Thoracic aorta (tissue), 2 donors: ENCODE measurements around the gene CTLA4. TPM values are rescaled to one million over a fixed set of nuclear protein-coding genes. Genes with fewer than 3 reads are reported as not detected.

Experiments used
- ATAC-seq: fragments of 150-250 bp; one replicate; pipeline ENCODE4 v1.8.0; 2017; ENCODE audit warnings: low read depth; ENCODE audit not compliant: insufficient number of reproducible peaks, low FRiP score
- DNase-seq: peaks from one replicate; pipeline ENCODE4 v3.0.0-alpha.2; 2020; ENCODE audit warnings: low spot score
- H3K27ac ChIP-seq, 2 donors: fragments of 200-600 bp; sonication (generic); 1 replicate in 1 of 2; 2 replicates in 1 of 2; pipeline ENCODE4 v1.5.1; 2016; ENCODE audit warnings: mild to moderate bottlenecking in 2 of 2, moderate library complexity in 2 of 2
- H3K27me3 ChIP-seq: fragments of 200-600 bp; sonication (generic); replicated peaks from 2 replicates; pipeline ENCODE4 v1.6.0; 2016; ENCODE audit warnings: mild to moderate bottlenecking; ENCODE audit not compliant: insufficient read depth
- H3K36me3 ChIP-seq: fragments of 200-600 bp; sonication (generic); one replicate; pipeline ENCODE4 v1.5.1; 2016
- H3K4me1 ChIP-seq, 2 donors: fragments of 200-600 bp; sonication (generic); 1 replicate in 1 of 2; 2 replicates in 1 of 2; pipeline versions ENCODE4 v1.5.1 to v1.6.0; 2016; ENCODE audit warnings: low read depth in 2 of 2, mild to moderate bottlenecking in 1 of 2; ENCODE audit not compliant: control insufficient read depth in 1 of 2
- H3K4me3 ChIP-seq: fragments of 200-600 bp; sonication (generic); 2 replicates; pipeline ENCODE4 v1.5.1; 2016; ENCODE audit warnings: mild to moderate bottlenecking
- H3K9me3 ChIP-seq: fragments of 200-600 bp; sonication (generic); 2 replicates; pipeline ENCODE4 v1.5.1; 2016
- total RNA-seq, 2 donors: library from RNA; depleted of rRNA; stranded (reverse); fragments of >200 nt; gene quantifications; one replicate each; pipeline versions ENCODE4 v1.1.0 to v1.2.3, GENCODE V29; 2016
- TF ChIP-seq, protein P1 (sequence below): fragments of 200-600 bp; sonication (generic); IDR thresholded peaks from one replicate; pipeline ENCODE4 v1.5.1; 2019; ENCODE audit warnings: antibody characterized with exemption

CTLA4 gene
- total RNA-seq, 2 donors from 2014 or later = 1.4 TPM; not detected in 1

DNA sequence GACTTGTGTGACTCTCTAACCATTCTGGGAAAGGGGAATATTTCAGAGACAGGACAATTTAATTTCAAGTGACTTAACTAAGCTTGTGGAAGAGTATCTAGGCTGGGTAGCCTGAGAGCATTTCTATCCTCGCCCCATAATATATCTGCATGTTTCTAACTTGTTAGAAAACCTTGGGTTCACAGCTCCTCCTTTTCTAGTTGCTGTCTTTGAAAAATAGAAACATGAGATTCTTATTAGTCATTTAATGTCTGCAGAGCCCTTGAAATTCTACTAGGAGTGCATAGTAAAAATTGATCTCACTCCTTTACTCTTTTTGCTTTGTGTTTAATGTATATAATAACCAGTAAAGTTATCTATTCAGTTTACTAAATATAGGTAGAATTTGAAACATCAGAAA lies 22.4 kb downstream of the CTLA4 start:
- Histone ChIP-seq H3K9me3 (no peaks in the 10 kb centered on the region), H3K4me3 (no peak overlapping the region), H3K27ac (no peak overlapping the region), H3K4me1 (no peaks in the 10 kb centered on the region), H3K36me3 (no peaks in the 10 kb centered on the region), H3K27me3 (no peaks in the 10 kb centered on the region)
- no peak for ATAC-seq
- no peak for DNase-seq
- TF ChIP-seq, protein P1, sequence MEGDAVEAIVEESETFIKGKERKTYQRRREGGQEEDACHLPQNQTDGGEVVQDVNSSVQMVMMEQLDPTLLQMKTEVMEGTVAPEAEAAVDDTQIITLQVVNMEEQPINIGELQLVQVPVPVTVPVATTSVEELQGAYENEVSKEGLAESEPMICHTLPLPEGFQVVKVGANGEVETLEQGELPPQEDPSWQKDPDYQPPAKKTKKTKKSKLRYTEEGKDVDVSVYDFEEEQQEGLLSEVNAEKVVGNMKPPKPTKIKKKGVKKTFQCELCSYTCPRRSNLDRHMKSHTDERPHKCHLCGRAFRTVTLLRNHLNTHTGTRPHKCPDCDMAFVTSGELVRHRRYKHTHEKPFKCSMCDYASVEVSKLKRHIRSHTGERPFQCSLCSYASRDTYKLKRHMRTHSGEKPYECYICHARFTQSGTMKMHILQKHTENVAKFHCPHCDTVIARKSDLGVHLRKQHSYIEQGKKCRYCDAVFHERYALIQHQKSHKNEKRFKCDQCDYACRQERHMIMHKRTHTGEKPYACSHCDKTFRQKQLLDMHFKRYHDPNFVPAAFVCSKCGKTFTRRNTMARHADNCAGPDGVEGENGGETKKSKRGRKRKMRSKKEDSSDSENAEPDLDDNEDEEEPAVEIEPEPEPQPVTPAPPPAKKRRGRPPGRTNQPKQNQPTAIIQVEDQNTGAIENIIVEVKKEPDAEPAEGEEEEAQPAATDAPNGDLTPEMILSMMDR = no peak

DNA sequence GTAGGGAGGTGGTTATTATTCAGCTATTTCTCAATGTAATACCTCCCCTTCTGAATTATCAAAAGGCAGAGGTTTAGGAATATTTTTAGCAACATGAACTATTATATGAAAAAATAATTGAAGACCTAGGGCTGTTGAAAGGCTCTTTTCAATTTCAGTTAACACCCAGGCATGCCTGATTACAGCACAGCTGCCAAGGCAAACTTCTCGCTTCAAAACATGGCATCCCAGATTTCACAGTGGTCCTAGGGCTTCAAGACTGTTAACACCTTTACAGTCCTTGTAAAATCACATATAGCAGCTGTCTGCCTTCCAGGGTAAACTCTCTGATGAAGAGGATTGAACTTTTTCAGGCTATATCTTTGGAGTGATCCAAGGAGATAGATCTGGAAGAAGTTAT lies 23.2 kb downstream of the CTLA4 start:
- Histone ChIP-seq H3K36me3 (no peaks in the 10 kb centered on the region), H3K9me3 (no peaks in the 10 kb centered on the region), H3K27me3 (no peaks in the 10 kb centered on the region), H3K4me1 (no peaks in the 10 kb centered on the region), H3K4me3 (no peak overlapping the region), H3K27ac (no peak overlapping the region)
- DNase-seq (no peak), ATAC-seq (no peak)
- TF ChIP-seq, protein P1 = no peak

DNA sequence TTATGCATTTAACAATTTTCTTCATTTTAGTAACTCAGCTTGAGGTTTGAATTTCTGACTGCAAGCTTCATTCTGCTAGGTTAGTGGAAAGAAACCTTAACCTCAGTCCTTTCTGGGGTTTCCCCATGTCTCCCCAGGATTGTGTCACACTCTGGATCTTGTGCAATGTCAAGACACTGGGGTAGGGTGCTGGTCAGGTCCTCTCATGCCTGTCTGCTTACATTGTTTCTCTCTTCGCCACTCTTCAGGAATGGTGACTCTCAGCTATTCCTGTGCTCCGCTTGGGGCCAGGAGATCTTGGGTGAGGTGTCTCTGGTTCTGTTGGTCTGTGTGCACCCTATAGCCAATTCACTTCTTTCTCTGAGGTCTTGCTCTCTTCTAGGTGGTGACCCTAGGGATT lies 23.9 kb downstream of the CTLA4 start:
- no peak for DNase-seq
- H3K4me3 ChIP-seq = no peak overlapping the region
- no peak for ATAC-seq

DNA sequence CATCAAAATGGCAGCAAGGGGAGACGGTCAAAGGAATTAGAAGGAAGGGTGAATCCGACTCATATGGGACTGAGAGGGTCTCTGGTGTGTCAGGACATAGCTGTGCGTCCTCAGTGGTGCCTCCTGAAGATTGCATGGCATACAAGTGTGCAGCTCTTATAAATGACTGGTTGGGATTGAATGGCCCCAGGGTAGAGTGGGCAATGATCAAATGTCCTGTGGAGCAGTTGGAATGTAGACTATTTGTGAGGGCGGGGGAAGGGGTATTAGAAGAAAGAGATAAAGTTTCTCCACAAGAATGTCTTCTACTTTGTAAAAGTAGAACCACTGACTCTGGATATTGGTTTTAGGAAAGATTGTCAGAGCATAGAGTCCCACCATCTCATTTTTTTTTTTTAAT lies 24.6 kb downstream of the CTLA4 start:
- Histone ChIP-seq H3K27ac (no peak overlapping the region), H3K36me3 (no peaks in the 10 kb centered on the region), H3K27me3 (no peaks in the 10 kb centered on the region), H3K4me1 (no peaks in the 10 kb centered on the region), H3K4me3 (no peak overlapping the region), H3K9me3 (no peaks in the 10 kb centered on the region)
- TF ChIP-seq, protein P1 = no peak
- DNase-seq (no peak), ATAC-seq (no peak)

More for the DNA sequence above, 23.9 kb downstream of the CTLA4 start:
- Histone ChIP-seq H3K27me3 (no peaks in the 10 kb centered on the region), H3K36me3 (no peaks in the 10 kb centered on the region), H3K27ac (no peak overlapping the region), H3K9me3 (no peaks in the 10 kb centered on the region), H3K4me1 (no peaks in the 10 kb centered on the region)
- TF ChIP-seq, protein P1 = no peak

DNA sequence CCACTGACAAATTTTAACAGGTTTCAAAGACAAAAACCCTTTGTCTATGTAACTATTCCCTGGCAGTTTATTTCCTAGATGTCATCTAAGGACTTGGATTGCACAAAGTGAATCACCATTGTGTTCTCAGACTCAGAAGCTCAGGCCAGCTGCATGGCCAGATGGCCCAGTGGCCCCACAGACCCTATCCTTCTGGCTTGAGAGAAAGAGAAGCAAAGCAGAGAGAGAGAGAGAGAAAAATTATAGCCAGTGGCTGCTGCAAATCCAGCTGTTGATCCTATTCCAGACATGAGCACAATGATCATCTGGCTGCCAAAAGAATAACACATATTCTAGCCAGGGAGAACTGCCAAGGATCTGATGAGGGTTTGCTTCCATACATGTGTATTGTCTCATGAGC lies 25.8 kb downstream of the CTLA4 start:
- DNase-seq = no peak
- H3K27ac ChIP-seq = no peak overlapping the region

More for the DNA sequence above, 25.8 kb downstream of the CTLA4 start:
- ATAC-seq = no peak
- Histone ChIP-seq H3K4me3 (no peak overlapping the region), H3K27me3 (no peaks in the 10 kb centered on the region), H3K36me3 (no peaks in the 10 kb centered on the region), H3K4me1 (peaks cover 0 to 3% of the 10 kb centered on the region in 2 donors), H3K9me3 (no peaks in the 10 kb centered on the region)
- TF ChIP-seq, protein P1 = no peak
